ES-I3 (cell line): ENCODE results near the gene ACTG1.
A peak's percentile ranks its signal among the peaks of the same experiment; 100 is the strongest.

ENCODE experiments used
- H3K36me3 ChIP-seq: 2 replicates; pipeline ENCODE4 v1.6.1; 2013; ENCODE audit warnings: mild to moderate bottlenecking, low read length, control low read depth, moderate library complexity; ENCODE audit not compliant: insufficient read depth
- H3K4me1 ChIP-seq: 2 replicates; pipeline ENCODE4 v1.6.1; 2013; ENCODE audit warnings: mild to moderate bottlenecking, control low read depth, low read length; ENCODE audit not compliant: insufficient read depth
- H3K9ac ChIP-seq: 2 replicates; pipeline ENCODE4 v1.6.1; 2013; ENCODE audit warnings: low read depth, mild to moderate bottlenecking, low read length, moderate library complexity
- H3K9me3 ChIP-seq: 2 replicates; pipeline ENCODE4 v1.6.1; 2013; ENCODE audit warnings: mild to moderate bottlenecking, low read length, moderate library complexity; ENCODE audit not compliant: control insufficient read depth, insufficient read depth

Gene ACTG1

DNA sequence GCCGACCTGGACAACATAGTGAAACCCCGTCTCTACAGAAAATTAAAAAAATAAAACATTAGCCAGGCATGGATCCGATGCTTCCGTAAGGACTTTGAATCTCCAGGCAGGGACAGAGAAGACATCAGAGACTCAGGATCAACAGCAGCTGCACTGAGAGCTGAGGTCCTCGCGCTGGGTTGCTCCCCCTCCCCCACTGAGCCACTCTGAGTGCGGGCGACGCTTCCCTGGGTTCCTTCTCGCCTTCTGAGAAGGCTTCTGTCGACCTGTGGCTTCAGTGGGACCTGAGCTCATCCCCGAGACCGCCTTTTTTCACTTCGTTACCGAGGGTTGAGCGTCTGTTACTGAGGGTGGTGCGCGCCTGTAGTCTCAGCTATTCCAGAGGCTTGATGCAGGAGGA, 20.4 kb downstream of the ACTG1 start:
- no peaks in the 10 kb centered on the region for H3K9me3 ChIP-seq
- H3K36me3 ChIP-seq, result no peaks in the 10 kb centered on the region
- no peak overlapping the region for H3K9ac ChIP-seq
- H3K4me1 ChIP-seq, result peaks cover 28% of the 10 kb centered on the region; the same call in 1 of the 2 replicates

DNA sequence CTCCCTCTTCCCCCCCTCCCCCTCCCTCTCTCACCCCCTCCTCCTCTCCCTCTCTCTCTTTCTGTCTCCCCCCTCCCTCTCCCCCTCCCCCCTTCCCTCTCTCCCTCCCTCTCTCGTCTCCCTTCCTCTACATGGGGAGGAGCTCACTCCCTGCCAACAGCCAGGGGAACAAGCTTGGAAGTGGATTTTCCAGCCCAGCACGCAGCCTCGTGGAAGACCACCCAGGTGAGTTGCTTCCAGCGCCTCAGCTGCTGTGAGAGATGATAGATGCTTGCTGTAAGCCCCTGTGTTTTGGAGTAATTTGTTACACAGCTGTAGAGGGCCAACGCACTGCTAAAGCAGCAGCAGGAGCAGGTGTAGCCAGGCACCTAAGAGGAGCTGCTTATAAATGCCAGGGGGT, 20.8 kb downstream of the ACTG1 start:
- H3K36me3 ChIP-seq, result no peaks in the 10 kb centered on the region
- peaks cover 28% of the 10 kb centered on the region; the same call in 1 of the 2 replicates for H3K4me1 ChIP-seq
- no peaks in the 10 kb centered on the region for H3K9me3 ChIP-seq
- no peak overlapping the region for H3K9ac ChIP-seq

DNA sequence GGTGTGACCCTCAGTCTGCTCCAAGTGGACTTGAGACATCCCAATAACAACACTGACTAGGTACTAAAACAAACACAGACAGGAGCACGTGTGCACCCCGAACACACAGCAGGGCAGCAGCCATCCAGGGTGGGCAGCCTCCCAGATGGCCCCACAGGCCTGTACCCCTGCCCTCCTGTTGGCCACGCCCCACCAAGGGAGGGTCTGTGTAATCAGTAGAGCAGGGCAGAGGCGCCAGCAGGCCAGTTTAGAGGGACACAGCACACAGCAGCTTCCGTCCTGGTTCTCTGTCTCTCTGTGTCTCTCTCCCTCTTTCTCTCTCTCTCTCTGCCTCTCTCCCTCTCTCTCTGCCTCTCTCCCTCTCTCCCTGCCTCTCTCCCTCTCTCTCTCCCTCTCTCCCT, 21.4 kb downstream of the ACTG1 start:
- Histone ChIP-seq H3K9me3 (no peaks in the 10 kb centered on the region), H3K4me1 (peaks cover 30% of the 10 kb centered on the region; the same call in 1 of the 2 replicates), H3K9ac (no peak overlapping the region), H3K36me3 (no peaks in the 10 kb centered on the region)

- Histone ChIP-seq H3K36me3 (no peaks in the 10 kb centered on the region), H3K9ac (peak overlapping the region; percentile 17; the same call in 1 of the 2 replicates), H3K4me1 (peaks cover 31% of the 10 kb centered on the region; the same call in 1 of the 2 replicates)
These were observed 22.3 kb downstream of the ACTG1 start for GRCh38 chr17:81489998-81490992.

DNA sequence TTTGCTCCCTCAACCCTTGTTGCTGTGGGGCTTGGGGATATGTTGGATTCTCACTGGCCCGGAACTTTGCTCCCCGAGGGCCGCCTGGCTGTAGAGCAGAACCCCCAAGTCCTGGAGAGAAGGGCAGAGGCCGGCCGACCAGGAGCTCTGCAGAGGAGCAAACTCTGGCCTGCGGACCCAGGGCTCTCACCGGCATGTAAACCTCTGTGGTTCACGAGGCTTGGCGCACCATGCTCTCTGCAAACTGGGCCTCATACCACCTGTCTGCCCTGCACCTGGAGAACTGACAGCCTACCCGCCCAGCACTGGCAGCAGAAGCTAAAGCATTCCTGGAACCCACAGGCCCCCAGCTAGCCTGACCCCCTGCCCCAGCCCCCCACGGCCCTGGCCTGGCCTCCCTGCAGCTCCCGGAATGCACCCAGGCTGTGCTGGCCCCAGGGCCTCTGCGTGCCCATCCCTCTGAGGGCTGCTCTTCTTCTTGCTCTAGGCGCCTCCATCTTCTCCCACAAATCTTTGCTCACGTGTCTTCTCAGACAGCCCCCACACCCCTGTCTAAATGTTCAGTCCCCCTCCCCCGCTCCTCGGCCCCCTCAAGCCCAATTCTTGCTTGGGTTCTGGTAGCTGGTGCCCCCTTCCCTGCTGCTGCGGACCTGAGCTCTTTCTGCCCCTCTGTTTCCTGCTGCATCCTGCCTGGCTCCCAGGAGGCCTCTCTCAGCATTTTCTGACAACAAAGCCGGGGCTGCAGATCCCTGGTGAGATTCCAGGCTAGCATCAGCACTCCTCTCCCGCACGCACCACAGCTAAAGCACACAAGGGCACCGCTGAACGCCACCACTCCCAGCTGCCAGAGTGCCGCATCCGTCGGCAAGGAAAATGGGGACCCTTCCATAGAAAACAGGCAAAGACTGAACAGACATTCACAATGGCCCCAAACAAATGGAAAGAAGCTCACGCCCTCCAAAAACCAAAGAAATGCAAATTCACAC, 23.3 kb downstream of the ACTG1 start:
- peak overlapping the region; percentile 19; the same call in 1 of the 2 replicates for H3K9ac ChIP-seq

More at GRCh38 chr17:81489998-81490992, 22.3 kb downstream of the ACTG1 start:
- H3K9me3 ChIP-seq, result no peaks in the 10 kb centered on the region

GRCh38 chr17:81488276-81488860, 24.2 kb downstream of the ACTG1 start:
- Histone ChIP-seq H3K9me3 (no peaks in the 10 kb centered on the region), H3K36me3 (no peaks in the 10 kb centered on the region), H3K9ac (peak overlapping the region; percentile 79; the same call in 1 of the 2 replicates), H3K4me1 (peaks cover 31% of the 10 kb centered on the region; the same call in 1 of the 2 replicates)

More for the DNA sequence above, 23.3 kb downstream of the ACTG1 start:
- Histone ChIP-seq H3K9me3 (no peaks in the 10 kb centered on the region), H3K4me1 (peaks cover 31% of the 10 kb centered on the region; the same call in 1 of the 2 replicates), H3K36me3 (no peaks in the 10 kb centered on the region)

DNA sequence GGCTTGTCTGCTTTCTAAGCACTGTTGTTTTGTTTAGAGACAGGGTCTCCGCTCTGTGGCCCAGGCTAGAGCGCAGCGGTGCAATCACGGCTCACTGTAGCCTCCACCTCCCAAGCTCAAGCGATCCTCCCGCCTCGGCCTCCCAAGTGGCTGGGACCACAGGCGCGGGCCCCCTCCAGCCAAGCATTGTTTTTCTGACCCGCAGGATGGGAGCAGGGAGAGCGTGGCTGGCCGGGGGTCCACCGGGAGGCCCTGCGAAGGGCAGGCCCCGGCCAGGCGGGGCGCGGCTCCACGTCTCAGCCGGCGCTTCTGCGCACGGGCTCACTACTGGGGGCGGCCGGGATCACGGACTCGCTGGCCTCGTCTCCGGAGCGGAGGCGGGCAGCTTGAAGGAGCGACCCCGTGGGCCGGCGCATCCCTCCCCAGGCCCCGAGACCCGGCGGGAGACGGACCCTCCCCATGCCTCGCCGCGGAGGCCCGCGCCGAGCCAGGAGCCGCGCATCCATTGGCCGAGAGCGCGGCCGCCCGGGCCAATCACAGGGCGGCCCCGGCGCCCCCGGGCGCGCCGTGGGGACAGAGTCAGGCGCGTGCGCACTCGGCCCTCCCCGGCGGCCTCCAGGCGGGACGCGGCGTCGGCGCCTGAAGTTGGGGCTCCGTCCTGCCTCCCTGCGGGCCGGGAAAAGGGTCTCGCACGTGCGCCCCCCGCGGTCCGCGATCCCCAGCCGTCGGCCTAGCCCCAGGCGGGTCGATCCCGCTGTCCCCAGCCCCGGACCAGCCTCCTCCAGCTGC, 24.9 kb downstream of the ACTG1 start:
- H3K9ac ChIP-seq, result peak overlapping the region; percentile 79; the same call in 1 of the 2 replicates
- H3K36me3 ChIP-seq, result no peaks in the 10 kb centered on the region
- peaks cover 31% of the 10 kb centered on the region; the same call in 1 of the 2 replicates for H3K4me1 ChIP-seq
- no peaks in the 10 kb centered on the region for H3K9me3 ChIP-seq

DNA sequence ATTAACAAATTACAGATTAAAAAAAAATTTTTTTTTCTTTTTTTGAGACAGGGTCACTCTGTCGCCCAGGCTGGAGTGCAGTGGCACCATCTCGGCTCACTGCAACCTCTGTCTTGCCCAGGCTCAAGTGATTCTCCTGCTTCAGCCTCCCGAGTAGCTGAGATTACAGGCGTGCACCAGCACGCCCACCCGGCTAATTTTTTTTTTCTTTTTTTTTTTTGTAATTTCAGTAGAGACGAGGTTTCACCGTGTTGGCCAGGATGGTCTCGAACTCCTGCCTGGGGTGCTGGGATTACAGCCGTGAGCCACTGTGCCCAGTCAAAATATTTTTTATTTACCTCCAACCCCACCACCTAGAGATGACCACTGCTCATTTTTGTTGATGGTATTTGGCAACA, 25.5 kb downstream of the ACTG1 start:
- peak overlapping the region; percentile 79; the same call in 1 of the 2 replicates for H3K9ac ChIP-seq
- H3K36me3 ChIP-seq, result no peaks in the 10 kb centered on the region
- peaks cover 28% of the 10 kb centered on the region; the same call in 1 of the 2 replicates for H3K4me1 ChIP-seq
- no peaks in the 10 kb centered on the region for H3K9me3 ChIP-seq

DNA sequence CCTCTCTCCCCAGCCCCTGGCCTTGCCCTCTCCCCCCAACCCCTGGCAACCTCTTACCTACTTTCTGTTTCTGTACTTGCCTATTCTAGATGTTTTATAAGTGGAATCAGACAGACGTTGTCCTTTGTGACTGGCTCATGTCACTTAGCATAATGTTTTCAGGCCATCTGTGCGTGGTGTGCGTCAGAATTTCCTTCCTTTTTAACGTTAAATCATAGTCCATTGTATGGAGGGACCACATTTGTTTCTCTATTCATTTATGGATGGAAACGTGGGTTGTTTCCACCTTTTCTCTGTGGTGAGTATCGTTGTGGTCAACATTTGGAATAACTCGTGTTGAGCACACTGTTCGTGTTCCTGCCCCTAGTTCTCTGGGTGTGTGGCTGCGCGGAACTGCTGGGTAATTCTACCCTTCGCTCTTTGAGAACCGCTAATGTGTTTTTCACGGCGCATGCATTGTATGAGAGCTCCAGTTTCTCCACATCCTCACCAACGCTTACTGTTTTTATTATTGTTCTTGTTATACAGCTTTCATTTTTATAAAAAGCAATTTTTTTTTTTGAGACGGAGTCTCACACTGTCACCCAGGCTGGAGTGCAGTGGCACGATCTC, 26.3 kb downstream of the ACTG1 start:
- Histone ChIP-seq H3K4me1 (peaks cover 24% of the 10 kb centered on the region; the same call in 1 of the 2 replicates), H3K9ac (no peak overlapping the region), H3K36me3 (no peaks in the 10 kb centered on the region), H3K9me3 (no peaks in the 10 kb centered on the region)

GRCh38 chr17:81484195-81484979, 28.2 kb downstream of the ACTG1 start:
- Histone ChIP-seq H3K4me1 (peaks cover 10% of the 10 kb centered on the region; the same call in 1 of the 2 replicates), H3K36me3 (no peaks in the 10 kb centered on the region), H3K9ac (peak overlapping the region; percentile 52), H3K9me3 (no peaks in the 10 kb centered on the region)

DNA sequence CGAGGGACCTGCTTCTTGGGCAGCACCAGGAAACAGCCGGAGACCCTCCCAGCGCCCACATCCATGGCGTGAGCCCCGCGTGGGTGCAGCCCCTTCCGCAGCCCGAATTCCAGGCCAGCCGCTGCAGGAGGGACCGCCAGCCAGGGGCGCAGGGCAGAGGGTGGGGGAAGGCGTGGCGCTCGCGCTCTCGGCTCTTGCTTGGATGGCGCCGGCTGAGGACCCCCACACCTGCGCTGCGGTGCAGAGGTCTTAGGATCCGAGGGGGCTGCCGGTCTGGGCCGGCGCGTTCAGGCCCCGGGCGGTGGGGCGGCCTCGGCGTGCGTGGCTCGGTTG, 28.8 kb downstream of the ACTG1 start:
- peak overlapping the region; percentile 52 for H3K9ac ChIP-seq
- peaks cover 6% of the 10 kb centered on the region; the same call in 1 of the 2 replicates for H3K4me1 ChIP-seq
- H3K9me3 ChIP-seq, result no peaks in the 10 kb centered on the region
- H3K36me3 ChIP-seq, result no peaks in the 10 kb centered on the region

DNA sequence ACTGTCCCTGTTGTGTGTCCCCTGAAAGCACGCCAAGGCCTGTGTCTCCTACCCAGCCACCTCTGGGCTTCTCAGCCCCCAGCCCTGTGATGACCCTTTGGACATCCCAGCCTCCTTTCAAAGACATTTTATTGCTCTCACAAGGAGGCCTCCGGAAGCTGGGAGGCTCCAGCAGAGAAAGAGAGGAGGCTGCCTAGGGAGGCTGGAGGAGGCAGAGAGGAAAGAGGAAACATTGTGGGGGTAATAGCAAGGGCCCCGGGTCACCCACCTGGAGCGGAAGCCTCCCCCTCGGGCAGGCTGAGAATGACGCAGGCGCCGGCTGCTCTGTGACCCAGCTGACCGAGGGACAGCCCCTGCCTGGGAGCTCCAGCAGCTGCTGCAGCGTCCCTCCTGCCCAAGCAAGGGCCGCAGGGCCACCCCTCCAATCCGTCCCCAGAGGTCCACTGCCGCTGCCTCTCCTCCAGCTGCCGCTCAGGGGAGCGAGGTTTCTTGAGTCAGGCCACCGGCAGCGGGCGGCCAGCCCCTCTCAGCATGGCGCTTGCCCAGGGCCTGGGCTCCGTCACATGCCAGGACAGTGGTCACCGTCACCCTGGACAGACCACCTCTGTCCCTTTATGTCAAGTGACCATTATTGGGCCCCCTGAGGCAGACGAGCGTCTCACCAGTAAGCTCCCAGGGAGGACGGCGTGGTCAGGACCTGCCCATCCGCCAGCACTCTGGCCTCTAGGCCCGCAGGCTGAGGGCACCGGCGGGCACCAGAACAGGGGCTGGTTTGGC, 29.3 kb downstream of the ACTG1 start:
- Histone ChIP-seq H3K4me1 (peaks cover 3% of the 10 kb centered on the region; the same call in 1 of the 2 replicates), H3K36me3 (no peaks in the 10 kb centered on the region), H3K9ac (peak overlapping the region; percentile 52), H3K9me3 (no peaks in the 10 kb centered on the region)
